NK-92 treated with Interleukin-12 subunit alpha and Interleukin-12 subunit beta, amount 100 ng/mL, for 24 hours (cell line): ENCODE results near the gene TPCN1.

Experiments
- DNase-seq: peaks from one replicate; lab custom pipeline; 2025; lab: John Stamatoyannopoulos, UW

Gene TPCN1

GRCh38 chr12:113221181-113221996, at the start of gene TPCN1:
TSS of gene TPCN1 (plus strand) at chr12:113221464. CDS start at chr12:113226853, 5,389 bp downstream.
- DNase-seq: peak; percentile 96

- no peak for DNase-seq
Measured at GRCh38 chr12:113171543-113171942, 49.7 kb upstream of the TPCN1 start.

- no peak for DNase-seq
Measured at GRCh38 chr12:113172185-113172584, 49.1 kb upstream of the TPCN1 start.

GRCh38 chr12:113173081-113173698, 48.1 kb upstream of the TPCN1 start:
- no peak for DNase-seq

- peak; percentile 23 for DNase-seq
Measured at GRCh38 chr12:113174461-113175384, 46.5 kb upstream of the TPCN1 start.

- no peak for DNase-seq
Measured at GRCh38 chr12:113179023-113179422, 42.2 kb upstream of the TPCN1 start.

- no peak for DNase-seq
Measured at GRCh38 chr12:113180333-113180732, 40.9 kb upstream of the TPCN1 start.

GRCh38 chr12:113181975-113182374, 39.3 kb upstream of the TPCN1 start:
- no peak for DNase-seq

- no peak for DNase-seq
Measured at GRCh38 chr12:113183030-113183589, 38.2 kb upstream of the TPCN1 start.

GRCh38 chr12:113184098-113184899, 37.0 kb upstream of the TPCN1 start:
- DNase-seq: no peak

GRCh38 chr12:113184900-113185179, 36.4 kb upstream of the TPCN1 start:
- peak; percentile 68 for DNase-seq

GRCh38 chr12:113185180-113186032, 35.9 kb upstream of the TPCN1 start, which contains the start of the genes DDX54 and RITA1:
TSS of gene DDX54 (minus strand) at chr12:113185478. CDS start at chr12:113185451, 27 bp downstream.
TSS of gene RITA1 (plus strand) at chr12:113185721. CDS start at chr12:113186747, 1,026 bp downstream.
- DNase-seq: peak; percentile 72

- DNase-seq: no peak
Measured at GRCh38 chr12:113186033-113186365, 35.3 kb upstream of the TPCN1 start.

- DNase-seq: no peak
Measured at GRCh38 chr12:113186666-113187325, 34.5 kb upstream of the TPCN1 start.

- DNase-seq: no peak
Measured at GRCh38 chr12:113189361-113189760, 31.9 kb upstream of the TPCN1 start.

GRCh38 chr12:113190761-113191160, 30.5 kb upstream of the TPCN1 start:
- DNase-seq: no peak

GRCh38 chr12:113191227-113191626, 30.0 kb upstream of the TPCN1 start:
- no peak for DNase-seq

GRCh38 chr12:113194971-113195391, 26.3 kb upstream of the TPCN1 start:
- DNase-seq: no peak

GRCh38 chr12:113195598-113195997, 25.7 kb upstream of the TPCN1 start:
- DNase-seq: no peak

GRCh38 chr12:113196582-113196981, 24.7 kb upstream of the TPCN1 start:
- no peak for DNase-seq
